Astrocyte of the spinal cord (primary cell): Measurements from ENCODE around the gene SH2D1A.
"Not testable (repeated sequence)": the region's sequence is repeated elsewhere in the genome, so short reads cannot be mapped to it uniquely, and the experiment has no call there.

Experiments used
- DNase-seq: peaks from one replicate; pipeline ENCODE4 v3.0.0; 2011; ENCODE audit warnings: low read depth, low spot score
- H3K4me3 ChIP-seq: 2 replicates; pipeline ENCODE4 v1.5.1; 2011; ENCODE audit warnings: low read depth, mild to moderate bottlenecking, low read length, moderate library complexity
- in situ Hi-C: cut with HindIII; loops from 2 replicates; pipeline ENCODE4 v1.10.0; 2017; ENCODE audit warnings: low sequenced_read_pairs
- TF ChIP-seq, protein P1 (sequence below): IDR thresholded peaks from 2 replicates; pipeline ENCODE4 v1.5.1; 2012; ENCODE audit warnings: low read depth, mild to moderate bottlenecking, low read length, inconsistent platforms

SH2D1A gene

DNA sequence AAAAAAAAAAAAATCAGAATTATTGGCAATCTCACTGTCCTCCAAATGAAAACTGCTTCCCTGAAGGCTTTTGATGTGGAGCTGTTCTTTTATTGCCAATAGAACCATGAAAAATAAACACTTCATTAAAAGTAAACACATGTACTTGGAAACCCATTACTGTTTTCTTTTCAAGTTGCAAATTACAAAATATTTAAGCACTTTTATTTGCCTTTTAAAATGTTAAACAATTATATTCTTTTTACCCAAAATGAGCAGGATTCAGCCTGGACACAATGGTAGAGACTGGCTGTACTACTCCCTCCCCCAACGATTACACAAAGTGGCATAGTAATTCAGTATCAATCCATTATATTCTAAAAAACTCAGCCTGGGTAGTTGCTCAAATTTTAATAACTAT lies 60.9 kb downstream of the SH2D1A start:
- TF ChIP-seq, protein P1, sequence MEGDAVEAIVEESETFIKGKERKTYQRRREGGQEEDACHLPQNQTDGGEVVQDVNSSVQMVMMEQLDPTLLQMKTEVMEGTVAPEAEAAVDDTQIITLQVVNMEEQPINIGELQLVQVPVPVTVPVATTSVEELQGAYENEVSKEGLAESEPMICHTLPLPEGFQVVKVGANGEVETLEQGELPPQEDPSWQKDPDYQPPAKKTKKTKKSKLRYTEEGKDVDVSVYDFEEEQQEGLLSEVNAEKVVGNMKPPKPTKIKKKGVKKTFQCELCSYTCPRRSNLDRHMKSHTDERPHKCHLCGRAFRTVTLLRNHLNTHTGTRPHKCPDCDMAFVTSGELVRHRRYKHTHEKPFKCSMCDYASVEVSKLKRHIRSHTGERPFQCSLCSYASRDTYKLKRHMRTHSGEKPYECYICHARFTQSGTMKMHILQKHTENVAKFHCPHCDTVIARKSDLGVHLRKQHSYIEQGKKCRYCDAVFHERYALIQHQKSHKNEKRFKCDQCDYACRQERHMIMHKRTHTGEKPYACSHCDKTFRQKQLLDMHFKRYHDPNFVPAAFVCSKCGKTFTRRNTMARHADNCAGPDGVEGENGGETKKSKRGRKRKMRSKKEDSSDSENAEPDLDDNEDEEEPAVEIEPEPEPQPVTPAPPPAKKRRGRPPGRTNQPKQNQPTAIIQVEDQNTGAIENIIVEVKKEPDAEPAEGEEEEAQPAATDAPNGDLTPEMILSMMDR, result no peak
- no peak overlapping the region for H3K4me3 ChIP-seq
- in situ Hi-C loops, result no loop called here
- DNase-seq, result no peak

DNA sequence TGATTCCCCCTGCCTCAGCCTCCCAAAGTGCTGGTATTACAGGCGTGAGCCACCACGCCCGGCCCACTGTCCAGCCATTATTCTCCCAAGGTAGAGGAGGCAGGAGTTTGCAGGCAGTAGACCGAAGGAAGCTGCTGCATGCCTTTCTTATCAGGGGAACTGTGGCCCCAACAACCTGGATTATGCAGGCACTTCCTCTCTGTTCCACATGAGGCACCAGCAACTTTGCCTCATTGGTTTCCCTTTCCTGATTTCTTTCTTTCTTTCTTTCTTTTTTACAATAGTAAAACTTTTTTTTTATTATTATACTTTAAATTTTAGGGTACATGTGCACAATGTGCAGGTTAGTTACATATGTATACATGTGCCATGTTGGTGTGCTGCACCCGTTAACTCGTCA lies 62.0 kb downstream of the SH2D1A start:
- DNase-seq, in situ Hi-C loops, H3K4me3 ChIP-seq: not testable (repeated sequence)

DNA sequence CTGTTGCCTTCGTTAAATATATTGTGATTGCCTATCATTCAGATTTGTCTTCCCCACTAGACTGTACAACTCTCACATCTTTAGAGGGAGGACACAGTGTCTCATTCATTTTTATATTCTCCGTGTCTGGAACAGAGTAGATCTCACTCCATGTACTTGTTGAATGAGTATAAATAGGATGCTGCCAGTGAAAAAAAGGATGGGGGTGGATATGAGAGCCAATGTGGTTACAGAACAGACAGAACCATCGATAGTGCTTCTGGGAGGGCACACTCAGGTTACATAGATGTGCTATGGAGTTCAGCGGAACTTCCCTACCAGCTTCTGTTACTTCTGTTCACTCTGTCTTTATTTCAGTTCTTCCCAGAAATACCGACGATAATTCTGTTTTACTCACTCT lies 66.9 kb downstream of the SH2D1A start:
- no peak for DNase-seq
- TF ChIP-seq, protein P1, result no peak
- in situ Hi-C loops, result no loop called here

DNA sequence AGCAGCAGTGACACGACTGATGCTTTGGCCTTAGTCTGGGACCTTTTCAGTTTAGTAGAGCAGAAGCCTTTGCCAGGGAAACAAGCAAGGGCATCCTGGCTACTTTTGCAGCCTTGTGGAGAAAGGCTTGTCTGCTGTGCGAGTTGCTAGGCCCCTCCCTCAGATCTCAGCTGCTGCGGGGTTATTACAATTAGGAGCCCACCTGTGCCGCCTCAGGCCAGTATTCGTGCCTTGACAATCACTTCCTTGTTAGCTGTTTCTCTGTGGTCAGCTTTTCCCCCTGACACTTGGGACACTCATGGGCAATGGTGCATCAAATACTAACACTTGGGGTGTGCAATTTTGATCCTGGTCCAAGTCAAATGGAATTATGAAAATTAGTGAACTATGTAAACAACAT lies 67.9 kb downstream of the SH2D1A start:
- H3K4me3 ChIP-seq, result no peak overlapping the region
- in situ Hi-C loops, result no loop called here
- TF ChIP-seq, protein P1, result no peak

More for the DNA sequence above, 66.9 kb downstream of the SH2D1A start:
- H3K4me3 ChIP-seq, result no peak overlapping the region

DNA sequence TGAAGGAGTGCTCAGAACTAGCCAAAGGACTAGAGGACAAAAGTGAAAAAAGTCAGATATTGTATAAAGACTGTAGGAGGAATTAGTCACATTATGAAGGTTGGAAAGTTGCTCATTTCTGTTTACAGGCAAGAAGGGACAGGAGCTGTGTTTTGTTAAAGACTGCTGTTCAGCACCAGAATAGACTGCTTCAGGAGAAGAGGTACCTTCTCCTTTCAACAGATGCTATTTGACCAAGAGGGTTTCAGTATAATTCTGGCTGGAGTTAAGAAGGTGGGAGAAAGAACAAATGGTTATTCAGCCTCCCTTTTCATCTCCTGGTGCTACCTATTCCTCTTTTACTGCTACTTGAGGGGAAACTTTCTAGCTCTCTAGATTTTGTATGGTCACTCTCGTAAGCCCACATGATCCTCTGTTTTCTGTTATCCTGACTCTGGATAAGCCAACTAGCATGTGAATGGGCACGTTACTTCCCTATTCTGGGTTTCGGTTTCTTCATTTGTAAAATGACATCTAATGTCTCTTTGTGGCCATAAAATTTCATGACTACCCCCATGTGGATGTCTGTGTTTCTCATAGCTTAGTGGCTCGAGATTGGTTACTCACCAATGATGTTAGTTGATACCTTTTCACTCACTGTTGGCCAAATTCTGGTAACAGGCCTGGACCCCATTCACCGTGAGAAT lies 68.9 kb downstream of the SH2D1A start:
- TF ChIP-seq, protein P1, result no peak
- no peak for DNase-seq
- in situ Hi-C loops, result no loop called here
- H3K4me3 ChIP-seq, result no peak overlapping the region

More for the DNA sequence above, 67.9 kb downstream of the SH2D1A start:
- no peak for DNase-seq

DNA sequence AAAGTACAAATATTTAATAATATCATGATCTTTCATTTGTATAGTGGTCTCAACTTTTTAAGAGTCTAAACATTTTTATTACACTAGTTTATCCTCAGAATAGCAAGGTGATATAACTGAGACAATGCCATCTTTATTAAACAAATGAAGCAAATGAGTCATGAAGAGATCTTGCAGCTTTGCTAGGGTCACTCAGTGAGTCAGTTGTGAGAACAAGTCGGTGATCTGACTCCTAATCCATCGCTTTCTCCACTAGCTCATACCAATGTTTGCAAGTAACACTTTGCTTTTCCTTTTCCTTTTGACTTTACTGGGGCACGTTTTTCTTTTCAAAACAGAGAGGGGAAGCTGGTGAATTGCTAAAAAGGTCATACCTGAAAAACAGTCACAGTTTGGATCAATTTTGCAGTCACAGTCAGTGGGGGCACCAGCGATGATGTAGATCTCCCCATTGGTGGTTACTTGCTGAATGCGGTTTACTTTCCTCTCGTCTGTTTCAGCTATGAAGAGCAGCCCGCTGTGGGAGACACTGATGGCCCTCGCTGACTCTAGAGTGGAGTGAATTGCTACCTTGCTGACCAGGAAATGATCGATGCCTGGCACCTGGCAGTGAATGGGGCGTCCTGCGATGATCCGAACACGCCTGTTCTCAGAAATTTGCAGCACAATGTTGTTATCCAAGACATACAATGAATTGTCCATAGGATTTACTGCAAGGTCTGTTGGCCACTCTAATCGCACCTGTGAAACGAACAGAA lies 75.7 kb downstream of the SH2D1A start:
- TF ChIP-seq, protein P1, result no peak

More for the DNA sequence above, 75.7 kb downstream of the SH2D1A start:
- no peak overlapping the region for H3K4me3 ChIP-seq
- DNase-seq, result no peak
- in situ Hi-C loops, result no loop called here
